ENCODE measurements around the gene PCDH9. TPM values are rescaled to one million over a fixed set of nuclear protein-coding genes. Genes with fewer than 3 reads are reported as not detected.

The PCDH9 gene
- total and polyA plus RNA-seq, 12 donors: 2.9 to 32.0 (median 15.4) TPM

- 91 to 97% methylated on average over 2 of the region's 2 CpGs for WGBS, 2 donors
- ATAC-seq (no peak), DNase-seq (no peak)
- Histone ChIP-seq H3K4me1 (no peaks in the 10 kb centered on the region), H3K27ac (no peak overlapping the region), H3K36me3 (no peaks in the 10 kb centered on the region), H3K4me3 (no peak overlapping the region), H3K27me3 (no peaks in the 10 kb centered on the region), H3K9me3 (no peaks in the 10 kb centered on the region)
- no peak for TF ChIP-seq CTCF (IDR thresholded peaks at IDR 0.05)
- intact Hi-C loops (cut with DNase I): no loop called here
These were observed 589.9 kb downstream of the PCDH9 start for GRCh38 chr13:66640231-66640630.

- no peak overlapping the region for H3K4me3 ChIP-seq
- no peaks in the 10 kb centered on the region for H3K4me1 ChIP-seq
- DNase-seq (no peak), ATAC-seq (no peak)
- no peaks in the 10 kb centered on the region for H3K27me3 ChIP-seq
- WGBS, 2 donors: 70 to 94% methylated on average over 1 of the region's 1 CpG
- H3K9me3 ChIP-seq: no peaks in the 10 kb centered on the region
- H3K27ac ChIP-seq: no peak overlapping the region
- no peak for TF ChIP-seq CTCF (IDR thresholded peaks at IDR 0.05)
- no peaks in the 10 kb centered on the region for H3K36me3 ChIP-seq
- intact Hi-C loops (cut with DNase I): no loop called here
These were observed 591.1 kb downstream of the PCDH9 start for GRCh38 chr13:66639044-66639443.

- Histone ChIP-seq H3K27ac (no peak overlapping the region), H3K27me3 (no peaks in the 10 kb centered on the region), H3K9me3 (no peaks in the 10 kb centered on the region), H3K36me3 (no peaks in the 10 kb centered on the region), H3K4me1 (no peaks in the 10 kb centered on the region), H3K4me3 (no peak overlapping the region)
- WGBS, 2 donors: 82 to 89% methylated on average over 1 of the region's 1 CpG
- ATAC-seq (no peak), DNase-seq (no peak)
- intact Hi-C loops (cut with DNase I): no loop called here
- no peak for TF ChIP-seq CTCF (IDR thresholded peaks at IDR 0.05)
These were observed 594.6 kb downstream of the PCDH9 start for GRCh38 chr13:66635526-66635925.

- no peak overlapping the region for H3K27ac ChIP-seq
- ATAC-seq: peak in 5 of 8 donors; percentile 38 to 77 (median 64)
- no peak for TF ChIP-seq CTCF (IDR thresholded peaks at IDR 0.05)
These were observed 595.8 kb downstream of the PCDH9 start for GRCh38 chr13:66634384-66634783.

More at GRCh38 chr13:66634384-66634783, 595.8 kb downstream of the PCDH9 start:
- no peaks in the 10 kb centered on the region for H3K36me3 ChIP-seq
- H3K9me3 ChIP-seq: peaks cover 0 to 5% (median 0%) of the 10 kb centered on the region in 11 donors
- intact Hi-C loops (cut with DNase I): no loop called here
- H3K27me3 ChIP-seq: no peaks in the 10 kb centered on the region
- DNase-seq: no peak
- H3K4me1 ChIP-seq: no peaks in the 10 kb centered on the region
- no peak overlapping the region for H3K4me3 ChIP-seq
